HEK293T (cell line): ENCODE data around the gene PIAS1.
"Not testable (repeated sequence)": the region's sequence is repeated elsewhere in the genome, so short reads cannot be mapped to it uniquely, and the experiment has no call there.

Experiments used
- CTCF ChIA-PET: fragments of 350-600 bp; formaldehyde crosslinking; extraction: SDS; loops from one replicate; lab custom pipeline; 2021; ENCODE audit warnings: antibody characterized with exemption, inconsistent platforms; lab: Yijun Ruan, JAX
- POLR2A ChIA-PET: fragments of 350-600 bp; formaldehyde crosslinking; extraction: SDS; loops from one replicate; lab custom pipeline; 2020; ENCODE audit warnings: antibody characterized with exemption, inconsistent platforms; lab: Yijun Ruan, JAX
- DNase-seq: peaks from one replicate; pipeline ENCODE4 v3.0.0; 2012; ENCODE audit warnings: mixed read lengths; ENCODE audit errors: extremely low spot score
- ARNT ChIP-seq: fragments of 450-650 bp; IDR thresholded peaks from 2 replicates; pipeline ENCODE4 v1.6.1; 2017; ENCODE audit warnings: mild to moderate bottlenecking
- BHLHE40 ChIP-seq: fragments of 450-650 bp; IDR thresholded peaks from 2 replicates; pipeline ENCODE4 v1.6.1; 2016; ENCODE audit warnings: mild to moderate bottlenecking, moderate library complexity, borderline replicate concordance
- CTBP1 ChIP-seq: fragments of 450-650 bp; IDR thresholded peaks from 2 replicates; pipeline ENCODE4 v1.6.1; 2016; ENCODE audit warnings: borderline replicate concordance
- ELF4 ChIP-seq: fragments of 450-650 bp; IDR thresholded peaks from 2 replicates; pipeline ENCODE4 v1.6.1; 2017; ENCODE audit warnings: antibody characterized with exemption
- FOXA1 ChIP-seq: fragments of 450-650 bp; IDR thresholded peaks from 2 replicates; pipeline ENCODE4 v1.6.1; 2016; ENCODE audit warnings: mild to moderate bottlenecking
- FOXK2 ChIP-seq: fragments of 450-650 bp; IDR thresholded peaks from 2 replicates; pipeline ENCODE4 v1.6.1; 2016; ENCODE audit warnings: mild to moderate bottlenecking
- FOXM1 ChIP-seq: fragments of 450-650 bp; IDR thresholded peaks from 2 replicates; pipeline ENCODE4 v1.6.1; 2017; ENCODE audit warnings: mild to moderate bottlenecking, borderline replicate concordance
- HDGF ChIP-seq: fragments of 450-650 bp; IDR thresholded peaks from 2 replicates; pipeline ENCODE4 v1.6.1; 2017; ENCODE audit warnings: antibody characterized with exemption, borderline replicate concordance
- L3MBTL2 ChIP-seq: fragments of 450-650 bp; conservative IDR thresholded peaks from 2 replicates; pipeline ENCODE4 v1.6.1; 2016; ENCODE audit warnings: mild to moderate bottlenecking
- LEF1 ChIP-seq: fragments of 450-650 bp; IDR thresholded peaks from 2 replicates; pipeline ENCODE4 v1.6.1; 2017; ENCODE audit warnings: mild to moderate bottlenecking, borderline replicate concordance
- NFRKB ChIP-seq: fragments of 450-650 bp; IDR thresholded peaks from 2 replicates; pipeline ENCODE4 v1.6.1; 2016; ENCODE audit warnings: mild to moderate bottlenecking, moderate library complexity
- SP1 ChIP-seq: fragments of 450-650 bp; IDR thresholded peaks from 2 replicates; pipeline ENCODE4 v1.6.1; 2017
- SUZ12 ChIP-seq: fragments of 450-650 bp; IDR thresholded peaks from 2 replicates; pipeline ENCODE4 v1.6.1; 2016; ENCODE audit warnings: mild to moderate bottlenecking
- TARDBP ChIP-seq: fragments of 450-650 bp; IDR thresholded peaks from 2 replicates; pipeline ENCODE4 v1.6.1; 2016
- ZNF384 ChIP-seq: fragments of 450-650 bp; IDR thresholded peaks from 2 replicates; pipeline ENCODE4 v1.6.1; 2016
- TF ChIP-seq, protein P1 (sequence below): fragments of 450-650 bp; IDR thresholded peaks from 2 replicates; pipeline ENCODE4 v1.6.1; 2016

The PIAS1 gene

GRCh38 chr15:68201879-68202261 is 147.8 kb downstream of the PIAS1 start:
- no peak for DNase-seq
- ChIA-PET POLR2A (no interaction called here), CTCF (no interaction called here)
- TF ChIP-seq FOXK2 = no peak

GRCh38 chr15:68202994-68203393 is 148.9 kb downstream of the PIAS1 start:
- CTCF ChIA-PET = interaction anchor here (0.6 kb wide), 1 partner anchor 335 kb away, joined by 3 read pairs; no protein-coding TSS in a partner anchor
- DNase-seq, POLR2A ChIA-PET: not testable (repeated sequence)

- CTCF ChIA-PET = no interaction called here
- POLR2A ChIA-PET = no interaction called here
- TF ChIP-seq FOXA1 (no peak), ELF4 (no peak), SP1 (no peak), FOXK2 (no peak), ZNF384 (no peak), CTBP1 (no peak), LEF1 (no peak), FOXM1 (no peak), NFRKB (no peak), ARNT (no peak), TARDBP (no peak), BHLHE40 (no peak), SUZ12 (no peak), L3MBTL2 (no peak), HDGF (no peak)
- TF ChIP-seq, protein P1, sequence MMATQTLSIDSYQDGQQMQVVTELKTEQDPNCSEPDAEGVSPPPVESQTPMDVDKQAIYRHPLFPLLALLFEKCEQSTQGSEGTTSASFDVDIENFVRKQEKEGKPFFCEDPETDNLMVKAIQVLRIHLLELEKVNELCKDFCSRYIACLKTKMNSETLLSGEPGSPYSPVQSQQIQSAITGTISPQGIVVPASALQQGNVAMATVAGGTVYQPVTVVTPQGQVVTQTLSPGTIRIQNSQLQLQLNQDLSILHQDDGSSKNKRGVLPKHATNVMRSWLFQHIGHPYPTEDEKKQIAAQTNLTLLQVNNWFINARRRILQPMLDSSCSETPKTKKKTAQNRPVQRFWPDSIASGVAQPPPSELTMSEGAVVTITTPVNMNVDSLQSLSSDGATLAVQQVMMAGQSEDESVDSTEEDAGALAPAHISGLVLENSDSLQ = no peak
- no peak for DNase-seq
These were observed 149.4 kb downstream of the PIAS1 start for GRCh38 chr15:68203486-68203885.

- POLR2A ChIA-PET = no interaction called here
- CTCF ChIA-PET = no interaction called here
- DNase-seq = no peak
- no peak for TF ChIP-seq LEF1
- TF ChIP-seq BHLHE40 = no peak
- no peak for TF ChIP-seq SUZ12
- no peak for TF ChIP-seq CTBP1
- no peak for TF ChIP-seq ARNT
- no peak for TF ChIP-seq NFRKB
- no peak for TF ChIP-seq L3MBTL2
- no peak for TF ChIP-seq FOXM1
- TF ChIP-seq, protein P1 = no peak
- no peak for TF ChIP-seq FOXK2
These were observed 149.8 kb downstream of the PIAS1 start for GRCh38 chr15:68203956-68204355.

- DNase-seq = no peak
- ChIA-PET CTCF (no interaction called here), POLR2A (no interaction called here)
- TF ChIP-seq HDGF (no peak), FOXK2 (no peak), FOXM1 (no peak), ARNT (no peak), FOXA1 (no peak), SP1 (no peak), LEF1 (no peak), ZNF384 (no peak), CTBP1 (no peak), SUZ12 (no peak), BHLHE40 (no peak), TARDBP (no peak), L3MBTL2 (no peak), NFRKB (no peak), ELF4 (no peak)
- TF ChIP-seq, protein P1 = no peak
These were observed 150.2 kb downstream of the PIAS1 start for GRCh38 chr15:68204361-68204760.

GRCh38 chr15:68204776-68205557 is 150.9 kb downstream of the PIAS1 start, which contains the start of gene CALML4:
Gene CALML4 (minus strand): TSS chr15:68205332. CDS start chr15:68205247, 85 bp downstream.
- POLR2A ChIA-PET = no interaction called here
- CTCF ChIA-PET = no interaction called here
- no peak for DNase-seq
- TF ChIP-seq FOXM1 = no peak
- TF ChIP-seq HDGF = no peak
- no peak for TF ChIP-seq ARNT
- no peak for TF ChIP-seq L3MBTL2

GRCh38 chr15:68205558-68205944 is 151.4 kb downstream of the PIAS1 start:
- ChIA-PET CTCF (no interaction called here), POLR2A (no interaction called here)
- no peak for DNase-seq
- TF ChIP-seq LEF1 (no peak), ZNF384 (no peak)
